NCI-H524 treated with DMSO at 0.1 percent for 48 hours (cell line): Measurements from ENCODE around the gene SATB2.

Experiments used
- DNase-seq: peaks from one replicate; lab custom pipeline; 2025; lab: John Stamatoyannopoulos, UW

The SATB2 gene

GRCh38 chr2:199405241-199405640 is 52.5 kb downstream of the SATB2 start:
- no peak for DNase-seq

- DNase-seq, result no peak
Measured at GRCh38 chr2:199404841-199405240, 52.9 kb downstream of the SATB2 start.

GRCh38 chr2:199395311-199395710 is 62.4 kb downstream of the SATB2 start:
- DNase-seq, result no peak

- DNase-seq, result no peak
Measured at GRCh38 chr2:199392363-199392762, 65.4 kb downstream of the SATB2 start.

GRCh38 chr2:199388728-199389268 is 68.9 kb downstream of the SATB2 start:
- no peak for DNase-seq

- DNase-seq, result no peak
Measured at GRCh38 chr2:199384043-199384442, 73.7 kb downstream of the SATB2 start.

- no peak for DNase-seq
Measured at GRCh38 chr2:199383021-199383420, 74.7 kb downstream of the SATB2 start.

- DNase-seq, result no peak
Measured at GRCh38 chr2:199382091-199382490, 75.6 kb downstream of the SATB2 start.

- DNase-seq, result no peak
Measured at GRCh38 chr2:199381531-199381930, 76.2 kb downstream of the SATB2 start.

- no peak for DNase-seq
Measured at GRCh38 chr2:199378948-199379650, 78.6 kb downstream of the SATB2 start.

- DNase-seq, result no peak
Measured at GRCh38 chr2:199370150-199370780, 87.5 kb downstream of the SATB2 start.

GRCh38 chr2:199366406-199366805 is 91.3 kb downstream of the SATB2 start:
- no peak for DNase-seq

GRCh38 chr2:199364153-199364552 is 93.6 kb downstream of the SATB2 start:
- no peak for DNase-seq

GRCh38 chr2:199356412-199356811 is 101.3 kb downstream of the SATB2 start:
- DNase-seq, result no peak

- DNase-seq, result no peak
Measured at GRCh38 chr2:199348871-199349270, 108.9 kb downstream of the SATB2 start.

GRCh38 chr2:199344012-199344411 is 113.7 kb downstream of the SATB2 start:
- no peak for DNase-seq

- no peak for DNase-seq
Measured at GRCh38 chr2:199342334-199342733, 115.4 kb downstream of the SATB2 start.

- DNase-seq, result no peak
Measured at GRCh38 chr2:199341123-199341522, 116.6 kb downstream of the SATB2 start.

- DNase-seq, result no peak
Measured at GRCh38 chr2:199339891-199340605, 117.7 kb downstream of the SATB2 start.

GRCh38 chr2:199336546-199336945 is 121.2 kb downstream of the SATB2 start:
- DNase-seq, result peak; percentile 84

- DNase-seq, result no peak
Measured at GRCh38 chr2:199335502-199335901, 122.2 kb downstream of the SATB2 start.

GRCh38 chr2:199329466-199329865 is 128.3 kb downstream of the SATB2 start:
- DNase-seq, result no peak

- no peak for DNase-seq
Measured at GRCh38 chr2:199329031-199329430, 128.7 kb downstream of the SATB2 start.
